Measurements from ENCODE around the gene SIGLEC10. TPM values are rescaled to one million over a fixed set of nuclear protein-coding genes. Genes with fewer than 3 reads are reported as not detected.
"Not testable (repeated sequence)": the region's sequence is repeated elsewhere in the genome, so short reads cannot be mapped to it uniquely, and the experiment has no call there.

SIGLEC10 gene
- total and polyA plus RNA-seq, 2 experiments from 2014 or later = not detected

DNA sequence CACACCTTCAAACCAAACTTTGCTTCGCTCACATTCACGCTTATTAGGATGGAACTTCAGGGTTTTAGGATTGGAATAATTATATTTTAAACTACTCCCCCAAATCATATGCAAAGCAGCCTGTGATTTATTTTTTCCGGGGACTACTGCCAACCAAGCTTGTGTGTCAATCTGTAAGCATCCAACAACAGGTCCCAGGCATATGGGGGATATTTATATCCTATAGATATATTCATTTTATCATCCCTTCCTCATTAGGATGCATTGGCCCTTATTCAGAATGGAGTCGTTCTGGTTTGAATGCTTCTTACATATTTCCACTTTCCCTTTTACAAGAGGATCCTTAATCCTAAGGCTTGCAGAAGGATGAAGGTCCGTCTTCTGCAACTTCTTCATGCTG, 18.2 kb downstream of the SIGLEC10 start:
- Histone ChIP-seq H3K4me1 (ENCODE audit: insufficient read depth) (no peaks in the 10 kb centered on the region), H3K4me2 (ENCODE audit: unreplicated experiment) (no peak overlapping the region), H3K9me3 (ENCODE audit: low read depth) (no peaks in the 10 kb centered on the region), H3K4me3 (no peak overlapping the region), H3K27ac (no peak overlapping the region), H4K20me1 (ENCODE audit: insufficient read depth) (no peaks in the 10 kb centered on the region), H3K9ac (no peak overlapping the region), H3K9me2 (ENCODE audit: insufficient read depth) (no peaks in the 10 kb centered on the region), H3K36me3 (ENCODE audit: low read depth) (no peaks in the 10 kb centered on the region), H3K79me2 (ENCODE audit: insufficient read depth) (no peaks in the 10 kb centered on the region), H2AFZ (no peak overlapping the region), H3F3A (ENCODE audit: insufficient read depth) (no peaks in the 10 kb centered on the region), H3K27me3 (replicated peaks; ENCODE audit: insufficient read depth) (no peaks in the 10 kb centered on the region)
- 26 to 31% methylated on average over 5 of the region's 5 CpGs for WGBS, 2 experiments (ENCODE audit: low coverage in 1 of 2, low lambda C conversion rate in 2 of 2, missing lambda C conversion rate in 2 of 2)
- in situ Hi-C loops (cut with MboI) = no loop called here
- no peak for TF ChIP-seq EZH2phosphoT487 (IDR thresholded peaks at IDR 0.05; ENCODE audit: insufficient read depth, low read depth)
- no peak for TF ChIP-seq EZH2 (IDR thresholded peaks at IDR 0.05; ENCODE audit: insufficient read depth, poor library complexity, severe bottlenecking)
- no peak for DNase-seq

GRCh38 chr19:51398096-51398704, 19.2 kb downstream of the SIGLEC10 start:
- 3 to 4% methylated on average over 7 of the region's 7 CpGs for WGBS, 2 experiments (ENCODE audit: low coverage in 1 of 2, low lambda C conversion rate in 2 of 2, missing lambda C conversion rate in 2 of 2)

DNA sequence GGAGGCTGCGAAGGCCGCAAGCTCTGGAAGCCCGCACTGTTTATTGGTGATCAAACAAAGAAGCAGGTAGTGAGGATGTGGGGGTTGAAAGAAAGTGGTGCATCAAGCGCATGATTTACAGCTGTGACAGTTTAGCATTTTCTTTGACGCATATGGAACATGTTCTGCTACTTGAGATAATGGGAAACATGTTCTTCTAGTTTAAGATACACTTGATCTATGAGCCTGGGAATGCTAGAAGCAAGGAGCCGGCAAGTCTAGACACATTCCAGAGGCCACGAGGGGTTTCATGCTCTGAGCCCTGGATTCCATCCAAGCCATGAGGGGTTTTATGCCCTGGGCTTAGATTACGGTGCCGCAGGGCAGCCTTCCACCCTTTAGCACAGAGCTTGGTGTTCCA, 20.0 kb downstream of the SIGLEC10 start:
- in situ Hi-C loops (cut with MboI); H3K36me3 ChIP-seq (ENCODE audit: low read depth); H3K79me2 ChIP-seq (ENCODE audit: insufficient read depth); DNase-seq; H3K27me3 ChIP-seq (replicated peaks; ENCODE audit: insufficient read depth); H3K27ac ChIP-seq; H3K4me3 ChIP-seq; H3K9me3 ChIP-seq (ENCODE audit: low read depth); H3K9ac ChIP-seq; H4K20me1 ChIP-seq (ENCODE audit: insufficient read depth); H3K9me2 ChIP-seq (ENCODE audit: insufficient read depth); H3F3A ChIP-seq (ENCODE audit: insufficient read depth); H3K4me1 ChIP-seq (ENCODE audit: insufficient read depth); H3K4me2 ChIP-seq (ENCODE audit: unreplicated experiment): not testable (repeated sequence)
- 0 out of 2 replicates have a peak overlapping the region, but pooled peaks have one; percentile 20 for H2AFZ ChIP-seq
- 24 to 28% methylated on average over 9 of the region's 9 CpGs for WGBS, 2 experiments (ENCODE audit: low coverage in 1 of 2, low lambda C conversion rate in 2 of 2, missing lambda C conversion rate in 2 of 2)

More at GRCh38 chr19:51398096-51398704, 19.2 kb downstream of the SIGLEC10 start:
- in situ Hi-C loops (cut with MboI) = no loop called here
- Histone ChIP-seq H2AFZ (0 out of 2 replicates have a peak overlapping the region, but pooled peaks have one; percentile 20), H4K20me1 (ENCODE audit: insufficient read depth) (no peaks in the 10 kb centered on the region), H3K27me3 (replicated peaks; ENCODE audit: insufficient read depth) (no peaks in the 10 kb centered on the region), H3K9ac (no peak overlapping the region), H3K9me2 (ENCODE audit: insufficient read depth) (no peaks in the 10 kb centered on the region), H3K4me3 (no peak overlapping the region), H3K36me3 (ENCODE audit: low read depth) (no peaks in the 10 kb centered on the region), H3F3A (ENCODE audit: insufficient read depth) (no peaks in the 10 kb centered on the region), H3K79me2 (ENCODE audit: insufficient read depth) (no peaks in the 10 kb centered on the region), H3K27ac (no peak overlapping the region), H3K4me2 (ENCODE audit: unreplicated experiment) (no peak overlapping the region), H3K9me3 (ENCODE audit: low read depth) (no peaks in the 10 kb centered on the region), H3K4me1 (ENCODE audit: insufficient read depth) (no peaks in the 10 kb centered on the region)
- TF ChIP-seq EZH2 (IDR thresholded peaks at IDR 0.05; ENCODE audit: insufficient read depth, poor library complexity, severe bottlenecking) (no peak), EZH2phosphoT487 (IDR thresholded peaks at IDR 0.05; ENCODE audit: insufficient read depth, low read depth) (no peak)
- peak; percentile 65 for DNase-seq

DNA sequence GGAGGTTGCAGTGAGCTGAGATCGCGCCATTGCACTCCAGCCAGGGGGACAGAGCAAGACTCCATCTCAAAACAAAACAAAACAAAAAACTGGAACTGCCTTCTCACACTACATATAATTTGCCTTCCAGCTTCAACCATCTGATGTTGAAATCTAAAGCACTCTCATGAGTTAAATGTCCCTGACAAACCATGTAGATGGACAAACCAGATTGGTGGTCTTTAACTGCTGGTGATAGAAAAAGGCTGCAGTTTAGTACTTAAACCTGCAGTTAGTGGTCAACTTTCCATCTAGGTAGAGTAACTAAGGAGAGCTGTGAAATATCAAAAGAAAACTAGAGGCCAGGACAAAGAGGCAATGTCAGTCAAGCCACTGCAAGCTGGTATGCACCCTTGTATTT, 21.3 kb downstream of the SIGLEC10 start:
- H4K20me1 ChIP-seq (ENCODE audit: insufficient read depth) = no peaks in the 10 kb centered on the region
- H3K27me3 ChIP-seq (replicated peaks; ENCODE audit: insufficient read depth) = no peaks in the 10 kb centered on the region
- no peak overlapping the region for H3K9ac ChIP-seq
- in situ Hi-C loops (cut with MboI) = no loop called here
- H3K9me3 ChIP-seq (ENCODE audit: low read depth) = no peaks in the 10 kb centered on the region
- WGBS, 2 experiments (ENCODE audit: low coverage in 1 of 2, low lambda C conversion rate in 2 of 2, missing lambda C conversion rate in 2 of 2) = 95 to 100% methylated on average over 2 of the region's 2 CpGs
- no peaks in the 10 kb centered on the region for H3K4me1 ChIP-seq (ENCODE audit: insufficient read depth)
- no peaks in the 10 kb centered on the region for H3K79me2 ChIP-seq (ENCODE audit: insufficient read depth)
- H3K4me2 ChIP-seq (ENCODE audit: unreplicated experiment) = no peak overlapping the region
- H3K27ac ChIP-seq = no peak overlapping the region
- DNase-seq = no peak
- no peak overlapping the region for H2AFZ ChIP-seq
- no peaks in the 10 kb centered on the region for H3K9me2 ChIP-seq (ENCODE audit: insufficient read depth)
- TF ChIP-seq EZH2phosphoT487 (IDR thresholded peaks at IDR 0.05; ENCODE audit: insufficient read depth, low read depth) (no peak), EZH2 (IDR thresholded peaks at IDR 0.05; ENCODE audit: insufficient read depth, poor library complexity, severe bottlenecking) (no peak)
- H3F3A ChIP-seq (ENCODE audit: insufficient read depth) = no peaks in the 10 kb centered on the region
- no peak overlapping the region for H3K4me3 ChIP-seq
- no peaks in the 10 kb centered on the region for H3K36me3 ChIP-seq (ENCODE audit: low read depth)

All from GM23248 (cell line).